HG03457 (cell line): Measurements from ENCODE around the gene TMC5.
"Not testable (repeated sequence)": the region's sequence is repeated elsewhere in the genome, so short reads cannot be mapped to it uniquely, and the experiment has no call there.

Experiments used
- ATAC-seq: cut with Tn5 transposase; IDR thresholded peaks from one replicate; pipeline ENCODE4 v1.9.1; 2021; ENCODE audit warnings: moderate number of reproducible peaks; ENCODE audit not compliant: unreplicated experiment

The TMC5 gene

GRCh38 chr16:19406891-19407491 lies 10.7 kb upstream of the TMC5 start:
- no peak for ATAC-seq

- no peak for ATAC-seq
Observed at GRCh38 chr16:19410435-19411171, 7.1 kb upstream of the TMC5 start.

- ATAC-seq = no peak
Observed at GRCh38 chr16:19411298-19411697, 6.4 kb upstream of the TMC5 start.

- not testable (repeated sequence) for ATAC-seq
Observed at GRCh38 chr16:19412055-19412454, 5.6 kb upstream of the TMC5 start.

GRCh38 chr16:19415461-19415860 lies 2.2 kb upstream of the TMC5 start:
- no peak for ATAC-seq

GRCh38 chr16:19415918-19416317 lies 1.8 kb upstream of the TMC5 start:
- no peak for ATAC-seq

GRCh38 chr16:19418200-19418599 lies 517 bp downstream of the TMC5 start:
- no peak for ATAC-seq

- ATAC-seq = no peak
Observed at GRCh38 chr16:19419698-19420075, 2.0 kb downstream of the TMC5 start.

GRCh38 chr16:19424478-19424877 lies 6.8 kb downstream of the TMC5 start:
- no peak for ATAC-seq

- no peak for ATAC-seq
Observed at GRCh38 chr16:19430345-19430744, 12.7 kb downstream of the TMC5 start.

GRCh38 chr16:19431636-19432340 lies 14.1 kb downstream of the TMC5 start:
- ATAC-seq = no peak

GRCh38 chr16:19432429-19432828 lies 14.7 kb downstream of the TMC5 start:
- no peak for ATAC-seq

- no peak for ATAC-seq
Observed at GRCh38 chr16:19434584-19434983, 16.9 kb downstream of the TMC5 start.

- ATAC-seq = no peak
Observed at GRCh38 chr16:19436540-19436939, 18.9 kb downstream of the TMC5 start.

- ATAC-seq = no peak
Observed at GRCh38 chr16:19437280-19437679, 19.6 kb downstream of the TMC5 start.

GRCh38 chr16:19438739-19439138 lies 21.1 kb downstream of the TMC5 start:
- no peak for ATAC-seq

- ATAC-seq = no peak
Observed at GRCh38 chr16:19439483-19439882, 21.8 kb downstream of the TMC5 start.

- no peak for ATAC-seq
Observed at GRCh38 chr16:19443659-19444058, 26.0 kb downstream of the TMC5 start.

- no peak for ATAC-seq
Observed at GRCh38 chr16:19446300-19446846, 28.7 kb downstream of the TMC5 start.

- no peak for ATAC-seq
Observed at GRCh38 chr16:19446886-19447285, 29.2 kb downstream of the TMC5 start.

GRCh38 chr16:19450186-19450585 lies 32.5 kb downstream of the TMC5 start:
- ATAC-seq = no peak
